Activated T-helper 9 cell treated with anti-CD3 and anti-CD28 coated beads, Interleukin-2, amount 50 U/mL, for 16 hours (primary cell): Measurements from ENCODE around the gene CEP72.
"Not testable (repeated sequence)": the region's sequence is repeated elsewhere in the genome, so short reads cannot be mapped to it uniquely, and the experiment has no call there.

Experiments
- DNase-seq: peaks from one replicate; pipeline ENCODE4 v3.0.0-alpha.2; 2020; ENCODE audit warnings: low read depth

CEP72 gene

GRCh38 chr5:618450-618849 is 6.3 kb downstream of the CEP72 start:
- no peak for DNase-seq

- DNase-seq: no peak
These were observed 7.3 kb downstream of the CEP72 start for GRCh38 chr5:619444-619843.

DNA sequence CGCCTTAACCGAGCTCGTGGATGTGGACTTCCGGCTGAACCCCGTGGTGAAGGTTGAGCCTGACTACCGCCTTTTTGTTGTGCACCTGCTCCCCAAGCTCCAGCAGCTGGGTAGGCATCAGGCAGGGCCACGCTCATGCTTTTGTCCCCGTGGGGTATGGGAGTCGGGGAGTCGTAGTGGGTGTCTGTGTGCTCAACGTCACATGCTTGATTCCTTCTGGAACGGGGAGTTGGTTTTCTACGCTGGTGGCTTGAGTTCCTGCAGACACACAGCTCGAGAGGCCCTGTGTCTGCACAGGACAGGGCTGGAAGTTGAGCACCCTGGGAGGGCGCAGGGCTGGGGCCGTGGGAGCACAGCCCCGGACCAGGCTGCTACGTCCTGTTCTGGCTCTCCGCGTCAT is 8.0 kb downstream of the CEP72 start:
- DNase-seq: no peak

DNA sequence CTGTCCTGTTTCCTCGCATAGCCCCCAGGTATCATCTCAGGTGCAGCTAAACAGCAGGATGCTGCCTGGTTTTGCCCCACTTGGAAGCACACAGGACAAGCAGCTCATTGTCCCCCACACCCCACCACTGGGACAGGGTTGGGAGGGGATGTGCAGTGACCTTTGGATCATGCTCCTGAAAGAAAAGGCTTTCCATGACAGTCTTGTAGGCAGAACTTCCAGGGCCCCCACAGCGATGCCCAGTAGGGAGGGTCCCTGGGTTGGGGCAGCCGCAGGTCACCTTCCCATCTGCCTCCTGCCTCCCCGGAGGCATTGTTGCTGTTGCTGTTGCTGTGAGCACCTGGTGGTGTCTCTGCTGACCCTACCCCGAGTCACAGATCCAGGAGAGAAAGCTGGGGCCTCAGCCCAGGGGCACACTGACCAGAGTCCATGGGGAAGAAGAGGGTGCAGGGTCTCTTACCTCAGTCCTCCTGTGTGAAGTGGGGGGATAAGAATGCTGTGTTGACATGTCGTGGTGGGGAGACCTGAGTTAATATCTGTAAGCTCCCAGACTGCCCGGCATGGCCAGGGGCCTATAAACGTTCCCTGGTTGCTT is 8.5 kb downstream of the CEP72 start:
- DNase-seq: no peak

GRCh38 chr5:621341-621761 is 9.2 kb downstream of the CEP72 start:
- DNase-seq: no peak

DNA sequence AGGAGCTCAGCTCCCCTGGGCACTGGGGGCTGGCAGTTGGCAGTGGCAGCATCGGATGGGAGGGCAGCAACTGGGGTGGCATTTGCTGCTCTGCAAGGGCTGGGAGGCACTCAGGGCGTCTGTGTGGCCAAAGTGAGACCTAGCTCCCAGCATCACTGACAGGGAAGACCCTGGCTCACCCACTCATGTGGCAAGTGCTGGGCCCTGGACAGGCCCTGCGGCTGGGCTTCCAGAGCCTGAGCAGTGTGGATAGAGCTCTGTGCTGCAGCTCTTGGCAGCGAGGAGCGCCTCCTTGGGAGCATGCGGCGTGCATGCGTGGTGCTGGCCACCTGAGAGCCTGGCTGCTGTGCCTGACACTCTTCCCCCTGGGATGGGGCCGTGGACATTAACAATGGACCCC is 10.2 kb downstream of the CEP72 start:
- no peak for DNase-seq

DNA sequence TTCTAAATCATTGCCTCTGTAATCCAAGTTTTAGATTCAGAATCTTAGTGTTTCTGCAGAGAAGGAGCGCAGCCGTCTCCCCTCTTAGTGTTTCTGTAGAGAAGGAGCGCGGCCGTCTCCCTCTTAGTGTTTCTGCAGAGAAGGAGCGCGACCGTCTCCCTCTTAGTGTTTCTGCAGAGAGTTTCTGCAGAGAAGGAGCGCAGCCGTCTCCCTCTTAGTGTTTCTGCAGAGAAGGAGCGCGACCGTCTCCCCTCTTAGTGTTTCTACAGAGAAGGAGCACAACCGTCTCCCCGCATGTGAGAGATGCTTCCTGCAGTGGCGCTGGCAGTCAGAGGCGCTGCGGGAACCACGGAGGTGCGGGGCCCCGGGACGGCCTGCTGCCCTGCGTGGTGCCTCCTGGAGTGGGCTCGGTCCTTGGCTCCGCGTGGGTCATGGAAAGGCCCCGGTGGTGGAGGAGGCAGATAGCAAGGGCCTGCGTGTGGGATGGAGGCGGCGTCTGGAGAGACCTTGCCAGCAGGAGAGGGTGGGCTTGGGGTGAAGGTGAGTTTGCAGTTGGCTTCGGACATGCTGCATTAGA is 10.9 kb downstream of the CEP72 start:
- DNase-seq: no peak

- no peak for DNase-seq
These were observed 11.4 kb downstream of the CEP72 start for GRCh38 chr5:623531-623930.

DNA sequence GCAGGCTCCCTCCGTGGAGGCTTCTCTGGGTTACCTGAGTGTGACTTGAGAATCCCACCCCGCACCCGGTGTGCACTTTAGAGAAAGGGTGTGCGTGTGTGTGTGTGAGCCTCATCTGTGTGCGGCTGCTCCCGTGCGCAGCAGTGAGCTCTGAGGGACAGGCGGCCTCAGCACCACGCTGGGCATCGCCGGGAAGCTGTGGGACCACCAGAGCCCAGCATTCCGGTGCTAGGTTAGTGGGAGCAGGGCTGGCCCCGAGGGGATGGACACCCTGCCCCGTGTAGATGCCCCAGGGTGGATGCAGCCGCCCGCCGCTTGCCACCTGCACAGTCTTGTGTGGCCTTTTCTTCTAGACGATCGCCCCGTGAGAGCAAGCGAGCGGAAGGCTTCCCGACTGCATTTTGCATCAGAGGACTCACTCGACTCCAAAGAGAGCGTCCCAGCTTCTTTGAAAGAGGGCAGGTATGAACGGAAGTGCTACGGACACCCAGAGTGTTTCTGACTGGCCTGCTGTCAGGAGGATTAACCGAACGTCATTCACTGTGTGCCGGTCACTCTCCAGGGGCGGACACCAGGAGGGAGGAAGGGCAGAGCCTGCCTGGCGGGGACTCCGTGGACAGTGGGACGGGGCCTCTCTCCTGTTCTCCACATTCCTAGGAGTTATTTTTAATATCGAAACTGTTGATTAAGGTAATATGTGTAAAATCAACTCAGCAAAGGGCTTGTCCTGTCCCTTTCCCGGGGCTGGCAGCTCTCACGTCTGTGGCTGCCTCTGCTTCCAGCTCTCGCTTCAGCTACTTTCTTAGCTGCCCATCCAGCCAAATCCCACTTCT is 12.2 kb downstream of the CEP72 start:
- DNase-seq: no peak

DNA sequence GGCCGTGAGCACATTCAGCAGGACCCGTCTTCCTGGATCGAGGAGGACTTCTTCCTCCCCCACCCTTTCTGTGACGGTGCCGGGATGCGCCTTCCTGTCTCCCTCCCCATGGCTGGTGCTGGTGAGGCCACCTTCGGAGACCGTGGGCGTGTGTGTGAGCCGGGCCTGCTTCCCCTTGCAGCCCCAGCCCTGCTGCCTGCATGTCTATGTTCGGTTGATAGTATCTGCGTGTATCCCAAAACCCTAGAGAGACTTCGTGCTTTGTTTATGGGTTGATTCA is 12.8 kb downstream of the CEP72 start:
- DNase-seq: no peak

DNA sequence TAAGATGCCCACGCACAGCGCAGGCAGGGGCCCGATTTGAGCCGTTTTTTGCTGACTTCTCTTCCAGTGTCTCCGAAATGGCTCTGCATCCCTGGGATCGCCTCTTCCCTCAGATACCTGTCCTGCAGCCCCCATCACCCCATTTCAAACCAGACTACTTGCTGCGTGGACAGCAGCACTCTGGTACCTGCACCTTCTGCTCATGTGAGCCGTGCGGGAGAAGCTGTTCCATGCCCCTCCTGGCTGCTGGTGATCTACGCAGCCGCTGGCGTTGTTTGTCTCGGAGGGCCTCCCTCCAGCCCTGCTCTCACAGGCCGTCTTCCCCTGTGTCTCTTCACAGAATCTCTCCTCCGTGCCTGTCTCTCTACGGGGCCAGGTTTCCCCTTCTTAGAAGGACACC is 13.4 kb downstream of the CEP72 start:
- no peak for DNase-seq

- no peak for DNase-seq
These were observed 14.7 kb downstream of the CEP72 start for GRCh38 chr5:626850-627249.

- DNase-seq: no peak
These were observed 15.7 kb downstream of the CEP72 start for GRCh38 chr5:627840-628239.

DNA sequence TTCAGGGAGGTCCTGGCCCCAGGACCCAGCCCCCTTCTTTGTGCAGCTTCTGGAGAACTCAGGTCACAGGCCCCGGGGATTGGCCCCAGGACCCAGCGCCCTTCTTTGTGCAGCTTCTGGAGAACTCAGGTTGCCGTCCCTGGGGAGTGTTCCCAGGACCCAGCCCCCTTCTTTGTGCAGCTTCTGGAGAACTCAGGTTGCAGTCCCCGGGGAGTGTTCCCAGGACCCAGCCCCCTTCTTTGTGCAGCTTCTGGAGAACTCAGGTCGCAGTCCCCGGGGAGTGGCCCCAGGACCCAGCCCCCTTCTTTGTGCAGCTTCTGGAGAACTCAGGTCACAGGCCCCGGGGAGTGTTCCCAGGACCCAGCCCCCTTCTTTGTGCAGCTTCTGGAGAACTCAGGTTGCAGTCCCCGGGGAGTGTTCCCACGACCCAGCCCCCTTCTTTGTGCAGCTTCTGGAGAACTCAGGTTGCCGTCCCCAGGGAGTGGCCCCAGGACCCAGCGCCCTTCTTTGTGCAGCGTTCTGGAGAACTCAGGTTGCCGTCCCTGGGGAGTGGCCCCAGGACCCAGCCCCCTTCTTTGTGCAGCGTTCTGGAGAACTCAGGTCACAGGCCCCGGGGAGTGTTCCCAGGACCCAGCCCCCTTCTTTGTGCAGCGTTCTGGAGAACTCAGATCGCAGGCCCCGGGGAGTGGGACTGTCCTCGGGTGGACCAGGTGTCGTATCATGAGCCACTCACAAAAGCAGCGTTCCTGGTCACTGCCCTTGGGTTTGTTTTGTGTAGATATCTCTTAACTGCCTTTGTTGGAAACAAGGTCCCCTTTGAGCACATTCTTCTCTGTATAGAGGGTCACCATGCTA is 16.4 kb downstream of the CEP72 start:
- not testable (repeated sequence) for DNase-seq

DNA sequence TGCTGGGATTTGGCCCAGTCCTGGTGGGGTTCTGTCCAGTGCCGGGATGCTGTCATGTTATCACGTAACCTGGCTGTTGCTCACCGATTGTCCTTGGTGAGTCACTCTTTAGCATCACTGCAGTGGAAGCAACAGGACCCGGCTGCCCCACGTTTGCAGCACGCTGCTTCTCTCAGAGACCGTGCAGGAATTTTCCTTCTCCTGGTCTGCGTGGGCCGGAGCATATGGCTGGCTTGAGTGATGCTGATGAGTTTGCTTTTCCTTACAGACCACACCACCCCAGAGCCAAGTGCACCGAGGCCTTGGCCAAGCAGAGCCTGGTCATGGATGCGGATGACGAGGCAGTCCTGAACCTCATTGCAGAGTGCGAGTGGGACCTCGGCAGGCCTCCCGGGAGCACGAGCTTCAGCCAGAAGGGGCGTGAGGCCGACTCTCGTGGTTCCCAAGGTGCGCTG is 21.4 kb downstream of the CEP72 start:
- no peak for DNase-seq

GRCh38 chr5:634191-634590 is 22.1 kb downstream of the CEP72 start:
- no peak for DNase-seq

DNA sequence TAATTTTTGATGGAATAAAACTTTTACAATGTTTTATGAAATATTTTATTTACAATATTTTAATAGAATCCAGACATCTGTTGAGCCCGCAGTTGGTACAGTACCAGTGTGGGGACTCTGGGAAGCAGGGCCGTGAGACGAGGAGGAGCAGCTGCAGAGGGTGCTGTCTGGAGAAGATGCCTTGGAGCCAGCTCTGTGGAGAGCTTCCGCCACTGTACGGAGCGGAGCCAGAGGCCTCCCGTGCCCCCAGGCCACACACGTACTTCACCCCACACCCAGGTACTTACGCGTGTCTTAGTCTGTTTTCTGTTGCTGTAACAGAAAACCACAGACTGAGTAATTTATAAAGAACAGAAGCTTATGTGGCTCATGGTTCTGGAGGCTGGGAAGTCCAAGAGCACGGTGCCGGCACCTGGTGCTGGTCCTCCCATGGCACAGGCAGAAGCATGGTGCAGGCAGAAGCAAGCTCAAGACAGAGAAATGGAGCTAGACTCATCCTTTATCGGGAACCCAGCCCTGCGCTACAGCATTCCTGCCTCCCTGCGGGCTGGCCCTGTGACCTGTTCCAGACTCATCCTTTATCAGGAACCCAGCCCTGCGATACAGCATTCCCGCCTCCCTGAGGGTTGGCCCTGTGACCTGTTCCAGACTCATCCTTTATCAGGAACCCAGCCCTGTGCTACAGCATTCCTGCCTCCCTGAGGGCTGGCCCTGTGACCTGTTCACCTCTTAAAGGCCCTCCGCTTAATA is 23.3 kb downstream of the CEP72 start:
- DNase-seq: no peak

- no peak for DNase-seq
These were observed 24.8 kb downstream of the CEP72 start for GRCh38 chr5:636951-637350.

- DNase-seq: no peak
These were observed 25.7 kb downstream of the CEP72 start for GRCh38 chr5:637581-638450.

- DNase-seq: no peak
These were observed 26.5 kb downstream of the CEP72 start for GRCh38 chr5:638501-639252.

GRCh38 chr5:639253-639530 is 27.1 kb downstream of the CEP72 start:
- no peak for DNase-seq
